Islet of Langerhans (tissue), 1 donor: ENCODE results near the gene WWTR1.

Experiments
- FAIRE-seq: peaks from one replicate; lab custom pipeline; 2011; peaks lifted over from hg19 to GRCh38; lab: Jason Lieb, UNC

WWTR1 gene

DNA sequence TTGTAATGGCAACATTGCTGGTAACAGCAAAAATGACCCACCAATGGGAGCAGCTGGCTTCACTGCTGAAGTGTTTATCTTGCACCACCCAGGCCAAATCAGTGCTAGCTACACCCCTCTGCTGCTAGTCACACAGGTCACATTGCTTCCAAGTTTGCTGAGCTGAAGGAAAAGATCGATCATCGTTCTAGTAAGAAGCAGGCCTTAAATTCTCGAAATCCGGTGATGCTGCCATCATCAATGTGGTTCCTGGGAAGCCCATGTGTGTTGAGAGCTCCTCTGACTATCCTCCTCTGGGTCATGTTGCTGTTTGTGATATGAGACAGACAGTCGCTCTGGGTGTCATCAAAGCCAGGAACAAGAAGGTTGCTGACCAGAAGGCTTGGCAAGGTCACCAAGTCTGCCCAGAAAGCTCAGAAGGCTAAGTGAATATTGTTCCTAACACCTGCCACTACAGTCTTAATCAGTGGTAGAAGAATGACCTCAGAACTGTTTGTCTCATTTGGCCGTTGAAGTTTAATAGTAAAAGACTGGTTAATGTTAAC, 162.2 kb downstream of the WWTR1 start:
- FAIRE-seq: no peak

GRCh38 chr3:149494759-149495580, 162.9 kb downstream of the WWTR1 start:
- no peak for FAIRE-seq

- no peak for FAIRE-seq
Measured at GRCh38 chr3:149494022-149494758, 163.6 kb downstream of the WWTR1 start.

- no peak for FAIRE-seq
Measured at GRCh38 chr3:149493315-149494021, 164.4 kb downstream of the WWTR1 start.

DNA sequence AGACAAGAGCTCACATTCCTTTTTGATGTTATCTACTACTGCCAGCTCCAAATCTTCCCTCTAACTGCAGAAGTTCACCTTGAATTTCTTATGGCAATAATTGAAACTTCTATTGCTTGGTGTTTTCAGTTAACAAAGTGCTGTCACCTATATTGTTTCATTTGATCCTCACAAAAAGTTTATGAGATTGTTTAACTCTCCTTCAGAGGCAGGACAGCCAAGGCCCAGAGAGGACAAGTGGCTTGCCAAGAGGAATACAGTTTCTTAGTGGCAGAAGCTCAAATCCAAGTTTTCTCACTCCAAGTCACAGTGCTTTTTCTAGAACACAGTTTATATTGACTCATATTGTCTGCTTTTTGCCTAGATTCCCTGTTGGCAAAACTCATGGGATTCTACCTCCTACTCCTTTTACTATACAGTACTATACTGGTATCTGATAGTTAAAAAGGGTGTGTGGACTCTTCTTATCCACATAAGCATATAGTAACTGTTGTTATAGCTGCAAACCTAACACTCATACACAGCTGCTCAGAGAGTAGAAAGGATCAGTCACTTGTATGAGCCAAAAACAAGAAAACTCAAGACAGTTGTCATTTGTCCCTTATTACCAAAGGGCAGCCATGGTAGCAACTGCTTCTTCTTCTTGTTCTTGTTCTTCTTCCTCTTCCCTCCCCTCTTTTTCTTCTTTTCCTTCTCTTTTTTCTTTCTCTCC, 167.4 kb downstream of the WWTR1 start:
- FAIRE-seq: no peak

- no peak for FAIRE-seq
Measured at GRCh38 chr3:149489060-149489690, 168.7 kb downstream of the WWTR1 start.

DNA sequence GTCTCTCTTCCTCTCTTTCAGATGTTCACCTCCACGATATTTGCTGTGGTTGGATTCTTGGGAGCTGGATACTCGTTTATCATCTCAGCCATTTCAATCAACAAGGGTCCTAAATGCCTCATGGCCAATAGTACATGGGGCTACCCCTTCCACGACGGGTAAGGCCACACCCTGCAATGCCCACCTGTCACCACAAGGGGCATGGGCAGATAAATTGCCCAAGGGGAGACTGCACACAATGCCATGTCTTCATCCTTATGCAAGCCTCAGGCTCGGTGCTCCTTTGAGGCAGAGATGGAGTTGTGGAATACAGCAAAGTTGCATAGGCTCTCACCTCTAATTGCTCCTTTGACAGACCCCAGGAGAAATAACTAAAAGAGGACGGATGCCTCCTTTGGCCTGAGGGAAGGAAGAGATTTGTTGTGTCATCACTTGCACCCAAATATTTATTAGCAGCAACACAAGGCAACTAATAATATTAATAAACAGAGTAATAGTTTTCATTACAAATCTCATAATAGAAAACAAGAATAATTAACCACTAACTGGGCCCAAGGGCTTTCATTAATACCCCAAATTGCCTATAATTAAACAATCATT, 170.1 kb downstream of the WWTR1 start:
- FAIRE-seq: no peak

- no peak for FAIRE-seq
Measured at GRCh38 chr3:149486726-149487125, 171.1 kb downstream of the WWTR1 start.

- FAIRE-seq: no peak
Measured at GRCh38 chr3:149481491-149481890, 176.3 kb downstream of the WWTR1 start.

DNA sequence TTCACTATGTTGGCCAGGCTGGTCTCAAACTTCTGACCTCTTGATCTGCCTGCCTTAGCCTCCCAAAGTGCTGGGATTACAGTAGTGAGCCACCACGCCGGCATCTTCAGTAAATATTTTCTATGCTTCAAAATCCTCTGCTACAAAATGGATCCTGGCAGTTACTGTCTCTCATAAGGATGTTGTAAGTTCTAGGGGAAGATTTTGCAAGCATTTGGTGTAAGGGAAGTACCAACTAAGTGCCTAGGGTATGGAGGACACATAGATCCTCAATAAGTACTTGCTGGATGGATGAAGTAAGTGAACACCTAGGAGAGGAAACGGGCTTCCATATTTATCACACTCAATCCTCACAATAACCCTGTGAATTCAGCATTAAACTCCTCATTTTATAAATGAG, 176.8 kb downstream of the WWTR1 start:
- no peak for FAIRE-seq

GRCh38 chr3:149480326-149481017, 177.4 kb downstream of the WWTR1 start:
- FAIRE-seq: no peak

GRCh38 chr3:149479621-149480325, 178.1 kb downstream of the WWTR1 start:
- no peak for FAIRE-seq

- no peak for FAIRE-seq
Measured at GRCh38 chr3:149476225-149476624, 181.6 kb downstream of the WWTR1 start.

- no peak for FAIRE-seq
Measured at GRCh38 chr3:149475451-149476060, 182.3 kb downstream of the WWTR1 start.

GRCh38 chr3:149474250-149474817, 183.5 kb downstream of the WWTR1 start, which contains the start of gene TM4SF4:
TSS of gene TM4SF4 (plus strand) at chr3:149474697. CDS start at chr3:149474878, 181 bp downstream.
- no peak for FAIRE-seq

DNA sequence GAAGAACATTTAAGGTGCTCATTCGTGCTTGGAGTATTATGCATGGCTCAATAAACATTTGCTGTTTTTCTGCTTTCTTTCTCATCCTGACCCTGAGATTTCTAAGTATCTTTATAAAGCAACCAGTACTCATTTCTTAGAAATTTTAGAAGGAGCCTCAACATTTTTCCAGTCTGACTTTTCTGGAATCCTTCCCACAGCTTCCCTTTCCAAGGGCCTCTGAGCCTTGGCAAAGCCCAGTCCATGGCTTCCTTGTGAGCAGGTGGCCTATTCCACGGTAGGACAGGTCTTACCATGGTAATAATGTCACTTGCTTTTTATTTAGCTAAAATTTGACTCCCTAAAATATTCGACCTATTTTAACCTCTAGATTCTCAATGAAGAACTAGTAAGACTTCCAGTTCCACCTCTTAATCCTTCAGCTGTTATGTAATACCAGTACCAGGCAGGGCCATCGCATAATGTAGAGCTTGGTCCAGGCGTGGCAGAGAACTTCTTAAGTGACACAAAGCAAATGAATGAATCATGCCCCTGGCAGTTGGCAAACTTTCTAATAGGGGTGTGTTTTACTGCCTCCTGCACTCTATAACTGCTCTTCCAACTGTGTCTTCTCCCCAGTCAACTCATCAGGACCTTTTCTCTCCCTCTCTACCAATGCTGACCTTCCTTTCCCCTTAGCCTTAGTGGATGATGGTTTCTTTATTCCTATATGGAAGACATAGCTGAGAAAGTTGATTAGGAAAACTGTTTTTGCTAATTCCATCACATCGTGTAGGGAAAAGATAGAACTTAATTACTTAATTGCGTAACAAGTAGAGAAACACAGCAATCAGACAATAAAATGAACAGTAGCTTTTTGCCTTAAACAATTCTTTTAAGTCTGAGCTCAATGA, 184.2 kb downstream of the WWTR1 start:
- FAIRE-seq: no peak

- no peak for FAIRE-seq
Measured at GRCh38 chr3:149472030-149472797, 185.6 kb downstream of the WWTR1 start.
